GM12878 (cell line): ENCODE measurements around the gene MVP. TPM values are rescaled to one million over a fixed set of nuclear protein-coding genes. Genes with fewer than 3 reads are reported as not detected.
A peak's percentile ranks its signal among the peaks of the same experiment; 100 is the strongest.

Experiments used
- CHD1 ChIP-seq: IDR thresholded peaks from 2 replicates; pipeline ENCODE4 v1.6.1; 2012; ENCODE audit warnings: low read depth, low read length, improper control_type of control experiment
- FOXK2 ChIP-seq: fragments of 450-650 bp; IDR thresholded peaks from 2 replicates; pipeline ENCODE4 v1.6.1; 2017; ENCODE audit warnings: mild to moderate bottlenecking, moderate library complexity
- FOXM1 ChIP-seq: IDR thresholded peaks from 2 replicates; pipeline ENCODE4 v1.6.1; 2012; ENCODE audit warnings: low read depth, mild to moderate bottlenecking, inconsistent platforms, low read length, moderate library complexity
- IKZF2 ChIP-seq, 2 experiments: fragments of 450-650 bp; IDR thresholded peaks; 2 replicates each; pipeline ENCODE4 v1.6.1; 2017; ENCODE audit warnings: mild to moderate bottlenecking in 2 of 2, moderate library complexity in 2 of 2
- IRF4 ChIP-seq: IDR thresholded peaks from 2 replicates; pipeline ENCODE4 v1.6.1; 2011; ENCODE audit warnings: low read depth, low read length
- RELA ChIP-seq: fragments of 450-650 bp; IDR thresholded peaks from 2 replicates; pipeline ENCODE4 v1.8.0; 2014; ENCODE audit warnings: borderline replicate concordance; ENCODE audit not compliant: partially characterized antibody
- RUNX3 ChIP-seq: IDR thresholded peaks from 2 replicates; pipeline ENCODE4 v1.6.1; 2012; ENCODE audit warnings: low read length, inconsistent platforms
- SKIL ChIP-seq: fragments of 450-650 bp; IDR thresholded peaks from 2 replicates; pipeline ENCODE4 v1.6.1; 2017; ENCODE audit warnings: mild to moderate bottlenecking, low read depth, inconsistent platforms; ENCODE audit not compliant: poor library complexity, severe bottlenecking
- SMAD1 ChIP-seq: fragments of 450-650 bp; IDR thresholded peaks from 2 replicates; pipeline ENCODE4 v1.6.1; 2018; ENCODE audit warnings: mild to moderate bottlenecking, low read depth; ENCODE audit not compliant: partially characterized antibody
- ZBTB4 ChIP-seq: fragments of 450-650 bp; formaldehyde crosslinking; IDR thresholded peaks from 2 replicates; pipeline ENCODE4 v1.4.0; 2022; ENCODE audit warnings: mild to moderate bottlenecking, moderate library complexity
- ZBTB40 ChIP-seq: fragments of 450-650 bp; IDR thresholded peaks from 2 replicates; pipeline ENCODE4 v1.6.1; 2016; ENCODE audit warnings: mild to moderate bottlenecking, moderate library complexity, borderline replicate concordance
- ZNF217 ChIP-seq: fragments of 450-650 bp; IDR thresholded peaks from 2 replicates; pipeline ENCODE4 v1.6.1; 2017; ENCODE audit warnings: antibody characterized with exemption, mild to moderate bottlenecking
- polyA plus RNA-seq, 11 experiments: library from polyadenylated mRNA; depleted of rRNA in 4 of 11; unstranded in 6 of 11; stranded (reverse) in 5 of 11; fragments of >200 nt; fragmentation: Nextera tagmentation in 4 of 11; fragmentation: Illumina TruSeq in 1 of 11; extraction: Ambion mirVana in 4 of 11; extraction: Trizol in 1 of 11; gene quantifications; 1 replicate in 1 of 11; 2 replicates in 10 of 11; pipeline versions ENCODE4 v1.2.1 to v1.2.3, GENCODE V29; 2011 to 2016; ENCODE audit warnings: inconsistent platforms in 2 of 11, missing spikeins in 2 of 11, low read depth in 1 of 11
- total RNA-seq, 4 experiments: library from RNA; depleted of rRNA in 3 of 4; stranded (reverse); fragments of >200 nt in 3 of 4; fragmentation: Illumina TruSeq in 1 of 4; extraction: Trizol in 1 of 4; gene quantifications; 2 replicates each; pipeline versions ENCODE4 v1.2.1 to v1.2.3, GENCODE V29; 2013 to 2021
- TF ChIP-seq, protein P1 (sequence below), 3 experiments: IDR thresholded peaks in 2 of 3; conservative IDR thresholded peaks in 1 of 3; 2 replicates each; pipeline ENCODE4 v1.5.1; 2011; ENCODE audit warnings: low read depth in 3 of 3, low read length in 3 of 3, mild to moderate bottlenecking in 3 of 3, control low read depth in 2 of 3, moderate library complexity in 2 of 3, inconsistent platforms in 1 of 3, mixed read lengths in 1 of 3; ENCODE audit not compliant: control insufficient read depth in 2 of 3, insufficient read depth in 1 of 3; ENCODE audit errors: extremely low read depth in 1 of 3
- TF ChIP-seq, protein P2 (sequence below): fragments of 450-650 bp; IDR thresholded peaks from 2 replicates; pipeline ENCODE4 v1.6.1; 2014; ENCODE audit warnings: mild to moderate bottlenecking

The MVP gene
- total and polyA plus RNA-seq, 10 of the 15 experiments (the other 5 are each of a cell fraction or from before 2014, with no cell fraction given) = 0.98 to 74.2 (median 54.7) TPM

GRCh38 chr16:29862884-29863668, 42.8 kb downstream of the MVP start, which contains the start of gene CDIPT (continued):
- TF ChIP-seq, protein P1, sequence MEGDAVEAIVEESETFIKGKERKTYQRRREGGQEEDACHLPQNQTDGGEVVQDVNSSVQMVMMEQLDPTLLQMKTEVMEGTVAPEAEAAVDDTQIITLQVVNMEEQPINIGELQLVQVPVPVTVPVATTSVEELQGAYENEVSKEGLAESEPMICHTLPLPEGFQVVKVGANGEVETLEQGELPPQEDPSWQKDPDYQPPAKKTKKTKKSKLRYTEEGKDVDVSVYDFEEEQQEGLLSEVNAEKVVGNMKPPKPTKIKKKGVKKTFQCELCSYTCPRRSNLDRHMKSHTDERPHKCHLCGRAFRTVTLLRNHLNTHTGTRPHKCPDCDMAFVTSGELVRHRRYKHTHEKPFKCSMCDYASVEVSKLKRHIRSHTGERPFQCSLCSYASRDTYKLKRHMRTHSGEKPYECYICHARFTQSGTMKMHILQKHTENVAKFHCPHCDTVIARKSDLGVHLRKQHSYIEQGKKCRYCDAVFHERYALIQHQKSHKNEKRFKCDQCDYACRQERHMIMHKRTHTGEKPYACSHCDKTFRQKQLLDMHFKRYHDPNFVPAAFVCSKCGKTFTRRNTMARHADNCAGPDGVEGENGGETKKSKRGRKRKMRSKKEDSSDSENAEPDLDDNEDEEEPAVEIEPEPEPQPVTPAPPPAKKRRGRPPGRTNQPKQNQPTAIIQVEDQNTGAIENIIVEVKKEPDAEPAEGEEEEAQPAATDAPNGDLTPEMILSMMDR (IDR thresholded peaks at IDR 0.05 in 2 of 3, conservative IDR thresholded peaks at IDR 0.05 in 1 of 3; ENCODE audit: control insufficient read depth in 2 of 3, extremely low read depth in 1 of 3, insufficient read depth in 1 of 3, low read depth in 3 of 3, low read length in 3 of 3) = peak; percentile 83 to 96 (median 84)
- TF ChIP-seq RELA (peak; percentile 76), IKZF2 (IDR thresholded peaks at IDR 0.05) (peak in 1 of 2 experiments; percentile 36; a peak in 1 of 4 replicates), ZNF217 (no peak), CHD1 (peak; percentile 99), SMAD1 (no peak), RUNX3 (peak; percentile 45), IRF4 (peak; percentile 25; the same call in 1 of the 2 replicates), FOXM1 (peak; percentile 81), SKIL (peak; percentile 100), ZBTB40 (peak; percentile 80; the same call in 1 of the 2 replicates), ZBTB4 (CRISPR knock-in tag) (no peak), FOXK2 (peak; percentile 100)
- TF ChIP-seq, protein P2, sequence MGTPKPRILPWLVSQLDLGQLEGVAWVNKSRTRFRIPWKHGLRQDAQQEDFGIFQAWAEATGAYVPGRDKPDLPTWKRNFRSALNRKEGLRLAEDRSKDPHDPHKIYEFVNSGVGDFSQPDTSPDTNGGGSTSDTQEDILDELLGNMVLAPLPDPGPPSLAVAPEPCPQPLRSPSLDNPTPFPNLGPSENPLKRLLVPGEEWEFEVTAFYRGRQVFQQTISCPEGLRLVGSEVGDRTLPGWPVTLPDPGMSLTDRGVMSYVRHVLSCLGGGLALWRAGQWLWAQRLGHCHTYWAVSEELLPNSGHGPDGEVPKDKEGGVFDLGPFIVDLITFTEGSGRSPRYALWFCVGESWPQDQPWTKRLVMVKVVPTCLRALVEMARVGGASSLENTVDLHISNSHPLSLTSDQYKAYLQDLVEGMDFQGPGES = 0 out of 2 replicates have a peak, but pooled peaks have one; percentile 56
